ENCODE results near the gene CDH23.

DNA sequence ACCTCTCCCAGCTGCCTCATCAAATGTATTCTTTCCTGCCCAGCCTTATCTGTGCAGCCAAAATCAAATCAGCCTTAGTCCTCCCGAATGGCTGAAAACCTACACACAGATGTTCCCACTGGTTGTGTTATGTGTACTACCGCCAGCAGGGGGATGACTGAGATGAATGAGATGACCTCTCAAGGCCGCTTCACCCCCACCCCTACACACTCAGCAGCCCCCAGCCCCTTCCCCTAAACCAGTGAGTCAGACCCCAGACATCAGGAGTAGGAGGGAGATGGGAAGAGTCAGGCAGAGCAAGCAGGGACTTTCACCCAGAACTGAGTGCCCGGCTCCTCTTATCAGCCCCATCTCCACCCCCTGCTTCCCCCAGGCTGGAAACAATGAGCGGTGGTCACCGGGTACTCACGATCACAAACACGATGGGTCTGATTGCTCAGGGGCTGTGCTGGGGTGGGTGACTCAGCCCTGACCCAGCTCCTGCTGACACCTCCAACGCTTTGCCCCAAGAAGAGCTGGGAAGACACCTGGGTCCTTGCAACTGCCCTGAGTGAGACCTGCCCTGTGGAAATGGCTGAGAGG, 329.4 kb downstream of the CDH23 start:
- TF ChIP-seq, protein P1, sequence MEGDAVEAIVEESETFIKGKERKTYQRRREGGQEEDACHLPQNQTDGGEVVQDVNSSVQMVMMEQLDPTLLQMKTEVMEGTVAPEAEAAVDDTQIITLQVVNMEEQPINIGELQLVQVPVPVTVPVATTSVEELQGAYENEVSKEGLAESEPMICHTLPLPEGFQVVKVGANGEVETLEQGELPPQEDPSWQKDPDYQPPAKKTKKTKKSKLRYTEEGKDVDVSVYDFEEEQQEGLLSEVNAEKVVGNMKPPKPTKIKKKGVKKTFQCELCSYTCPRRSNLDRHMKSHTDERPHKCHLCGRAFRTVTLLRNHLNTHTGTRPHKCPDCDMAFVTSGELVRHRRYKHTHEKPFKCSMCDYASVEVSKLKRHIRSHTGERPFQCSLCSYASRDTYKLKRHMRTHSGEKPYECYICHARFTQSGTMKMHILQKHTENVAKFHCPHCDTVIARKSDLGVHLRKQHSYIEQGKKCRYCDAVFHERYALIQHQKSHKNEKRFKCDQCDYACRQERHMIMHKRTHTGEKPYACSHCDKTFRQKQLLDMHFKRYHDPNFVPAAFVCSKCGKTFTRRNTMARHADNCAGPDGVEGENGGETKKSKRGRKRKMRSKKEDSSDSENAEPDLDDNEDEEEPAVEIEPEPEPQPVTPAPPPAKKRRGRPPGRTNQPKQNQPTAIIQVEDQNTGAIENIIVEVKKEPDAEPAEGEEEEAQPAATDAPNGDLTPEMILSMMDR (IDR thresholded peaks at IDR 0.05) = peak in 1 of 4 experiments; percentile 7
- no peak for TF ChIP-seq POLR2A (IDR thresholded peaks at IDR 0.05)

All from uterus (tissue), 2 donors.